Fibroblast of lung (primary cell): ENCODE measurements around the gene HCN3.

ENCODE experiments used
- CTCF ChIP-seq, 2 donors: IDR thresholded peaks in 1 of 2; conservative IDR thresholded peaks in 1 of 2; 1 replicate in 1 of 2; 2 replicates in 1 of 2; pipeline ENCODE4 v1.5.1; 2011 to 2012; ENCODE audit warnings: low read length in 2 of 2, control low read depth in 1 of 2, inconsistent platforms in 1 of 2, low read depth in 1 of 2, mild to moderate bottlenecking in 1 of 2
- EZH2 ChIP-seq: IDR thresholded peaks from 2 replicates; pipeline ENCODE4 v1.5.1; 2012; ENCODE audit warnings: low read length, control low read depth, mild to moderate bottlenecking; ENCODE audit errors: missing control alignments

GRCh38 chr1:155263067-155263466, 14.2 kb upstream of the HCN3 start:
- no peak for TF ChIP-seq CTCF (conservative IDR thresholded peaks at IDR 0.05 in 1 of 2, IDR thresholded peaks at IDR 0.05 in 1 of 2; ENCODE audit: low read depth in 1 of 2, low read length in 2 of 2)
- no peak for TF ChIP-seq EZH2
